CD4-positive, alpha-beta T cell (primary cell): ENCODE results near the gene PKP1. TPM values are rescaled to one million over a fixed set of nuclear protein-coding genes. Genes with fewer than 3 reads are reported as not detected.
A peak's percentile ranks its signal among the peaks of the same experiment; 100 is the strongest.

Source experiments
- ATAC-seq: fragments of 200-7000 bp; cut with Tn5 transposase; one replicate; pipeline ENCODE4 v1.10.0; 2022; ENCODE audit warnings: mild to moderate bottlenecking; ENCODE audit not compliant: poor library complexity
- CTCF ChIA-PET: fragments of 350-600 bp; sonication (Branson Sonifier 250); formaldehyde crosslinking; loops from one replicate; lab custom pipeline; 2021; ENCODE audit warnings: antibody characterized with exemption, inconsistent platforms; lab: Charles Lee
- POLR2A ChIA-PET: fragments of 350-600 bp; sonication (Branson Sonifier 250); formaldehyde crosslinking; loops from one replicate; lab custom pipeline; 2021; ENCODE audit warnings: antibody characterized with exemption, inconsistent platforms; lab: Charles Lee
- DNase-seq, 14 experiments: peaks; one replicate each; pipeline ENCODE4 v3.0.0-alpha.2; 2013 to 2020; ENCODE audit warnings: mixed read lengths in 2 of 14
- H3K27ac ChIP-seq, 2 donors: one replicate each; pipeline versions ENCODE4 v1.5.1 to v1.7.0; 2013; ENCODE audit warnings: low read length in 2 of 2, low read depth in 1 of 2, mild to moderate bottlenecking in 1 of 2
- H3K27me3 ChIP-seq, 2 experiments: 1 replicate in 1 of 2; 2 replicates in 1 of 2; pipeline versions ENCODE4 v1.6.1 to v1.7.0; 2013; ENCODE audit warnings: low read length in 2 of 2, control low read depth in 1 of 2, mild to moderate bottlenecking in 1 of 2, moderate library complexity in 1 of 2; ENCODE audit not compliant: insufficient read depth in 2 of 2, control insufficient read depth in 1 of 2
- H3K36me3 ChIP-seq: one replicate; pipeline ENCODE4 v1.6.1; 2013; ENCODE audit warnings: low read length, control low read depth; ENCODE audit not compliant: insufficient read depth
- H3K4me1 ChIP-seq: one replicate; pipeline ENCODE4 v1.6.1; 2013; ENCODE audit warnings: low read length, control low read depth; ENCODE audit not compliant: insufficient read depth
- H3K4me3 ChIP-seq: one replicate; pipeline ENCODE4 v1.5.1; 2013; ENCODE audit warnings: mild to moderate bottlenecking, low read length, moderate library complexity
- H3K9me3 ChIP-seq, 2 experiments: 1 replicate in 1 of 2; 2 replicates in 1 of 2; pipeline versions ENCODE4 v1.6.1 to v1.7.0; 2013; ENCODE audit warnings: low read length in 2 of 2, mild to moderate bottlenecking in 2 of 2, control low read depth in 1 of 2, moderate library complexity in 1 of 2; ENCODE audit not compliant: control insufficient read depth in 1 of 2, insufficient read depth in 1 of 2
- H3K27ac Mint-ChIP-seq: one replicate; pipeline ENCODE4 v1.8.0; 2020; ENCODE audit warnings: mixed read lengths
- H3K27me3 Mint-ChIP-seq: one replicate; pipeline ENCODE4 v1.8.0; 2021; ENCODE audit warnings: mixed read lengths
- H3K36me3 Mint-ChIP-seq: one replicate; pipeline ENCODE4 v1.8.0; 2021; ENCODE audit warnings: low read depth, mixed read lengths
- H3K4me1 Mint-ChIP-seq: one replicate; pipeline ENCODE4 v1.8.0; 2021; ENCODE audit warnings: low read depth, mixed read lengths
- H3K4me3 Mint-ChIP-seq: one replicate; pipeline ENCODE4 v1.8.0; 2020; ENCODE audit warnings: mild to moderate bottlenecking, mixed read lengths
- H3K9me3 Mint-ChIP-seq: one replicate; pipeline ENCODE4 v1.8.0; 2020; ENCODE audit warnings: mixed read lengths
- intact Hi-C, 2 experiments: fragments of 100-400 bp; cut with DNase I in 1 of 2; cut with micrococcal nuclease in 1 of 2; formaldehyde crosslinking; loops; one replicate each; pipeline versions ENCODE4 v1.15.1 to v1.9.0; 2023 to 2025; cut with DNase I, micrococcal nuclease
- total RNA-seq, 174 experiments: library from RNA in 2 of 174; stranded (reverse) in 2 of 174; gene quantifications; one replicate each; pipeline ENCODE4 v1.2.3 and lab custom pipeline; 2021 to 2026
- TF ChIP-seq, protein P1 (sequence below): fragments of 200-600 bp; IDR thresholded peaks from one replicate; pipeline ENCODE4 v1.8.0; 2022; ENCODE audit warnings: antibody characterized with exemption, mild to moderate bottlenecking

The PKP1 gene
- total RNA-seq, 2 experiments from 2014 or later = not detected

GRCh38 chr1:201344206-201345080, 61.1 kb downstream of the PKP1 start:
- H3K27ac Mint-ChIP-seq = no peak overlapping the region
- Histone ChIP-seq H3K27me3 (peaks cover 2 to 12% of the 10 kb centered on the region in 2 experiments), H3K36me3 (no peaks in the 10 kb centered on the region), H3K4me1 (no peaks in the 10 kb centered on the region), H3K4me3 (no peak overlapping the region), H3K27ac (no peak overlapping the region), H3K9me3 (no peaks in the 10 kb centered on the region)
- DNase-seq (no peak), ATAC-seq (no peak)
- no peaks in the 10 kb centered on the region for H3K4me1 Mint-ChIP-seq
- no peaks in the 10 kb centered on the region for H3K36me3 Mint-ChIP-seq
- ChIA-PET CTCF (no interaction called here), POLR2A (no interaction called here)
- TF ChIP-seq, protein P1, sequence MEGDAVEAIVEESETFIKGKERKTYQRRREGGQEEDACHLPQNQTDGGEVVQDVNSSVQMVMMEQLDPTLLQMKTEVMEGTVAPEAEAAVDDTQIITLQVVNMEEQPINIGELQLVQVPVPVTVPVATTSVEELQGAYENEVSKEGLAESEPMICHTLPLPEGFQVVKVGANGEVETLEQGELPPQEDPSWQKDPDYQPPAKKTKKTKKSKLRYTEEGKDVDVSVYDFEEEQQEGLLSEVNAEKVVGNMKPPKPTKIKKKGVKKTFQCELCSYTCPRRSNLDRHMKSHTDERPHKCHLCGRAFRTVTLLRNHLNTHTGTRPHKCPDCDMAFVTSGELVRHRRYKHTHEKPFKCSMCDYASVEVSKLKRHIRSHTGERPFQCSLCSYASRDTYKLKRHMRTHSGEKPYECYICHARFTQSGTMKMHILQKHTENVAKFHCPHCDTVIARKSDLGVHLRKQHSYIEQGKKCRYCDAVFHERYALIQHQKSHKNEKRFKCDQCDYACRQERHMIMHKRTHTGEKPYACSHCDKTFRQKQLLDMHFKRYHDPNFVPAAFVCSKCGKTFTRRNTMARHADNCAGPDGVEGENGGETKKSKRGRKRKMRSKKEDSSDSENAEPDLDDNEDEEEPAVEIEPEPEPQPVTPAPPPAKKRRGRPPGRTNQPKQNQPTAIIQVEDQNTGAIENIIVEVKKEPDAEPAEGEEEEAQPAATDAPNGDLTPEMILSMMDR = no peak
- no peak overlapping the region for H3K4me3 Mint-ChIP-seq
- peaks cover 22% of the 10 kb centered on the region for H3K27me3 Mint-ChIP-seq
- intact Hi-C loops = no loop called here
- no peaks in the 10 kb centered on the region for H3K9me3 Mint-ChIP-seq

- DNase-seq (no peak), ATAC-seq (no peak)
- Histone ChIP-seq H3K9me3 (no peaks in the 10 kb centered on the region), H3K27me3 (peaks cover 2 to 12% of the 10 kb centered on the region in 2 experiments), H3K36me3 (no peaks in the 10 kb centered on the region), H3K27ac (no peak overlapping the region), H3K4me3 (no peak overlapping the region), H3K4me1 (no peaks in the 10 kb centered on the region)
- no peaks in the 10 kb centered on the region for H3K4me1 Mint-ChIP-seq
- H3K4me3 Mint-ChIP-seq = no peak overlapping the region
- ChIA-PET POLR2A (no interaction called here), CTCF (no interaction called here)
- TF ChIP-seq, protein P1 = no peak
- no peaks in the 10 kb centered on the region for H3K9me3 Mint-ChIP-seq
- no peak overlapping the region for H3K27ac Mint-ChIP-seq
- intact Hi-C loops = no loop called here
- H3K36me3 Mint-ChIP-seq = no peaks in the 10 kb centered on the region
- peaks cover 24% of the 10 kb centered on the region for H3K27me3 Mint-ChIP-seq
These were observed 61.7 kb downstream of the PKP1 start for GRCh38 chr1:201345081-201345355.

DNA sequence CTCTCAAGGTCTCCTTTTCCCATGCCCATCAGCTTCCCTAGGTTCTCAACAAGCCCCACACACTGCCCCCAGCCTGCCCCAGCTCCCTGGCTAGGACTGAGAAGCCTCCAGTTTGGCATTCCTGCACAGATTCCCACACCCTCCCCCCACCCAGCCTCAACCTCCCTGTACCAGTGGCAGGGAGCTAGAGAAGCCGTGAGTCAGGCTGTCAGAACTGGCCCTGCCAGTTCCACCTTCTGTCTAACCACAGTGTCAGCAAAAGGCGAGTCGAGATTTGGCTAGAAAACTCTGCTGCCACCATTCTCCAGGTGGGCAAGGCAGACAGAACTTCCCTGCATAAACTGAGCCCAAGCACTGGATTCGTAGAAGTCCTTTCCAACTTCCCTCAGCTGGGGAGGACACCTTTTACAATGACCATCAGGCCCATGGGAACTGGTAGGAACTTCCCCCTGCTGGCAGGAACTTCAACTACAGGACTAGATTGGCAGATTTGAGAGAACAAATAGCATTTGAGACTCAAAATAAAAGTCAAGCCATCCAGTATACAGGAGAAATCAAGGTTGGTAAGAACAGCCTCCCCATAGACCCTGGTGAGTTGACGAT, 63.1 kb downstream of the PKP1 start:
- no peak for ATAC-seq
- intact Hi-C loops = no loop called here
- ChIA-PET POLR2A (no interaction called here), CTCF (no interaction called here)
- Mint-ChIP-seq H3K4me3 (no peak overlapping the region), H3K27ac (no peak overlapping the region), H3K36me3 (no peaks in the 10 kb centered on the region), H3K27me3 (peaks cover 27% of the 10 kb centered on the region), H3K4me1 (no peaks in the 10 kb centered on the region), H3K9me3 (no peaks in the 10 kb centered on the region)
- peaks cover 2 to 12% of the 10 kb centered on the region in 2 experiments for H3K27me3 ChIP-seq
- H3K36me3 ChIP-seq = no peaks in the 10 kb centered on the region
- DNase-seq = peak in 1 of 14 experiments; percentile 8
- H3K4me1 ChIP-seq = no peaks in the 10 kb centered on the region
- H3K4me3 ChIP-seq = no peak overlapping the region
- H3K27ac ChIP-seq = no peak overlapping the region
- TF ChIP-seq, protein P1 = no peak
- H3K9me3 ChIP-seq = no peaks in the 10 kb centered on the region
